Measurements from ENCODE around the gene FBXW11.

Gene FBXW11

DNA sequence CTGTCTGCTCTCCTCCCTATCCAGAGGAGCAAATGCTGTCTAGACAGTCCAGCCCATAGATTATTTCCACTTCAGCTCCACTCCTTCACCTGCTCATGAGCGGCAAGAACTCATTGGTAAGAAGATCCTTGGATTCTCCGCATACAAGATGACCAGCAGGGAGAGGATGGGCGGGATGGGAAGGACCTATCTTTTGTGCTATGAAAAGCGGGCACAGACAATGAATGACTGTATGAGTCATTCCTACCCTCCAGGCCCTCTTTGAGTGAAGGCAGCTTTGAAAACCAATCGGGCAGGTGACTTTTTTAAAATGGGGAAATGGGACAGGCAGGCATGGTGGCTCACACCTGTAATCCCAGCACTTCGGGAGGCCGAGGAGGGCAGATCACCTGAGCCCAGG, 171.4 kb downstream of the FBXW11 start:
- no peak for DNase-seq

DNA sequence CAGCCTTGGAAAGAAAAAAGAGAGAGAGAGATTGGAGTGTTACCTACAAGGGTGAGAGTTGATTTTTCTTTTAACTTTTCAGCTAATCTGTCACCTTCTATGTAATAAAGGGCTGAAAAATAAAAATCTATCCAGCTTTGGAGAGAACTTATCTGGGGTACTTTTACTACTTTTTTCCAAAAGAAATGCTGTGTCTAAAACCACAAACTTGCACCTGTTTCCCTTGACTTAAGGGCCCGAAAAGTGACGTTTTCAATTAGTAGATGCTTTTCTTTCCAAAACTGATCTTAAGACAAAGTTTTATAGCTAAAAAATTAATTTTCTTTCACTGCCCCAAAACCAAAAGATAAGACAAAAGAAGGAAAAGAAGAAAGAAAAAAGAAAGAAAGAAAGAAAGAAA, 172.0 kb downstream of the FBXW11 start:
- DNase-seq = no peak

DNA sequence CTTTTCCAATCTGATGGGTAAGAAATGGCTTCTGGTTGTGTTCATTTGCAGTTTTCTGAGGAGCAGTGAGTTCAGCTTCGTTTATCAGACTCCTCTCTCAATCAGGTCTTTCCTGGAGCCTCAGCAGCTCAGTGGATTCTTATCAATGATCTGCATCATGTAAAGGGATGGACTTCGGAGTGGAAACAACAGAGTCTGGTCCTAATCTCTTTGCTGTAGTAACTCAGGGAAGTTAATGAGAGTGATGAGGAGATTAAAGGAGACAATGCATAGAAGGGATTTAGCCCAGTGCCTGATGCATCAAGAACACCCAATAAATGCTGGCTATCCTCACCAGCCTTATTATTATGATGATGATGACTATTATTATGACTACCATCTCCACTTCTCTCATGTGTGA, 173.7 kb downstream of the FBXW11 start:
- no peak for DNase-seq

DNA sequence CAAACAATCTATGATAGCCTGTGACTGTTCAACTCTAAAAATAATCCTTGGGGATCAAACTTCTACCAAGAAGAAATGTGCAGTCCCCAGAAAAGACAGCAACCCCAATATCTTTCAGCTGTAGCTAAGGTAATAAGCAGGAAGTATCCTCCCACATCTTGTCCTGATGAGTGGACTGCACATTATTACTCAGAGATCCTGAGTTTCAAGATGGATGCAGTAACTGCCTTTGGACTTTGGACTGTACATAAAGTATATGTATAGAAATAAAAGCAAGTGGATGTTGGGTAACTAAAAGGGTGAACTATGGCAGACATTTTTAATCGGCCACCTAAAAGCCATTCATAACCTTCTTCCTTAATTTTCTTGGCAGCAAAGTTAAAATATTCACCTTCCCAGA, 175.8 kb downstream of the FBXW11 start:
- no peak for DNase-seq

DNA sequence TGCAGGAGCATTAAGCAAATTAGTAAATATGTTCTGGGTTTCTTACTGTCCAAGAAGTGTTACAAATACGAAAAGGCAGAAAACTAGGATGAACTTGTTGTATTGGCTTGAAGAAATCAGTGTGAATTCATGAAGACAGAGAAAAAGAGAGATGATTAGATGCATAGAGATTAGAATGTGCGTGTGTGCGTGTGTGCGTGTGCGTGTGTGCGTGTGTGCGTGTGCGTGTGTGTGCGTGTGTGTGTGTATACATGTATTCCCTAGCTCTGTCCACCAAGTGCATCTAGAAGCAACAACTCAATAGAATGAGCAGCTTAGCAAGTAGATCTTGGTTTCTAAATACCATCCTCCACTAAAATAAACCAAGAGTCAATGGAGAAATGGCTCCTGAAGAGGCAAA, 179.3 kb downstream of the FBXW11 start:
- DNase-seq = no peak

DNA sequence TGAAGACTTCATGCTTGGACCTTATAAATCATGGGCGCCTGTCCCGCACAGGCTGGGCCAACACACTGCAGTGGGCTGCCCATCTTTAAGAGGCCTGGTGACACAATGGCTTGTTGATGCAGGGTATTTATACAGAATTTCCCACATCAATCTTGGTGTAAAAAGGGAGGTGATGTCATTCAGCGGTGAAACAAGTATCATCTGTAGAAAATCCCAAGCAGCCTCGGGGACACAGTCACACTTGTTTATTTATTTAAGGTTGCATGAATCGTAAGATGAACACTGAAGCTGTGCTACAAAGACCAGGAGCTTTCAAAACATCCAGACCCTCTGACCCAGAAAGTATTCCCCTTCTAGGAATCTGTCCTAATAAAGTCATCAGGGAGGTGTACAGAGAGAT, 180.3 kb downstream of the FBXW11 start:
- no peak for DNase-seq

DNA sequence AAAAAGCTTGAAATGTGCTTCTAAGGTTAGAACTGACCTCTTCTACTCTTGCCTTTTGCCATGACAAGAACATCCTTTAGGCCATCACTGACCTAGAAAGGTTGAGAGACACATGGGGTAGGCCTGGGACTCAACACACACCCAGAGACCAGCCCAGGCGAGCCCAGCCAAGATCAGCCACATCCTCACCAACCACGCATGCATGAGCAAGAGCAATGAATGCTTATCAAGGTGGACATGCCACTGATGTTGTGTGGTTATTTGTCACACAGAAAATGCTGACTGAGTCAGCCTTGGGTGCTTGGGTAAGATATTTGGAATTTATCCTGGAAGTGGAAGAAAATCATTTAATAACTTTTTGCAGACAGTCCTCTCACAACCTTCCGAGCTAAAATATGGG, 181.4 kb downstream of the FBXW11 start:
- no peak for DNase-seq

DNA sequence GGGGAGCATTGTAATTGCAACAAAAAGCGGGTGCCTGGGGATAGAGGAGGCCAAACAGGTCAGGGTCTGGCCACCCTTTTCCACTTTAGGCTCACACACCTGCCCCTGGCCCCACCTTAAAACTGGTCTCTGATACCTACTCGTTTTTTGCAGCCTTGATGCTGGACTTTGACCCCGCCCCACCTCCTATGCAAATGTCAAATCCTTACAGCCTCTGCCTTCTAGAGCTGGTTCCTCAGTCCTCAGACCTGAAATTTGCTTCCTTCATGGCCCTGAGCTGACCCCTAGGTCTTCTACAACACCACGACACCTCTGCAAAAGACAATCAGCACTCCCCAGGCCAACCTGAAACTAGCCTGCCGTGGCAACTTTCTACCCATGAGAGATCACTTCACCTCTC, 183.2 kb downstream of the FBXW11 start:
- DNase-seq = no peak

DNA sequence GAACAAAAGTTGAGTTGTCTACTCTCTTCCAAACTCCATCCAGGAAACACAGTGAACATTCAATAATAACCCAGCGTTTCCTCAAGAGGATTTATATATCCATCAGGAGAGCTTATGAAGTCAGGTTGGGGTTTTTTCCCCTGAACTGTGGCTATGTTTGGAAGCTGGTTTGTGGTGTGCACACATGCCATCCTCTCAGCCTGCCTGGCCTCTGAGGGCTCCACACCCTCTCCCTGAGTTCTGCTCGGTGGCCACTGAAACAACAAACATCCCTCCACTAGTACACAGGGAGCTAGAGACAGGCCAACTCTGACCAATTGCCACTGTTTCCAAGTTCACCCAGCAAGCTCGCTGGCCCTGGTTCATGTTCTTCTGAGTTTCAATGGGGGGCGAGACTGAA, 185.2 kb downstream of the FBXW11 start:
- DNase-seq = no peak

DNA sequence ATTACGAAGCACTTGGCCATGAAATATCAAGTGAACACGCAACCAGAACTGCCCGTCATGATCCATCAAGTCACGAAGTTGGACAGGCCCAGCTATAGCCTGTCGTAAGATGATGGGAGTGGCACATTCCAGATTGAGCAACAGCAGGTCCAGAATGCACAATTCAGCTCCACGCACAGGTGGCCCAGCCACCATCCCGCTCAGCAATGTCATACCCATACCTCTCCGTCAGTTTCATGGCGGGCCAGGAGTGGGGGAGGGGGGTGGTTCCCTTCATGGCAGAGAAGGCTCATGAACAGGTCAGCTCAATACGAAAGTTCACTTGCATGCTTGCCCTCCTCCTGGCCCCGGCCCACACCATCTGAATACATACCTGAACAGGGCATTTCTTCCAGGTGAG, 185.9 kb downstream of the FBXW11 start:
- DNase-seq = no peak

DNA sequence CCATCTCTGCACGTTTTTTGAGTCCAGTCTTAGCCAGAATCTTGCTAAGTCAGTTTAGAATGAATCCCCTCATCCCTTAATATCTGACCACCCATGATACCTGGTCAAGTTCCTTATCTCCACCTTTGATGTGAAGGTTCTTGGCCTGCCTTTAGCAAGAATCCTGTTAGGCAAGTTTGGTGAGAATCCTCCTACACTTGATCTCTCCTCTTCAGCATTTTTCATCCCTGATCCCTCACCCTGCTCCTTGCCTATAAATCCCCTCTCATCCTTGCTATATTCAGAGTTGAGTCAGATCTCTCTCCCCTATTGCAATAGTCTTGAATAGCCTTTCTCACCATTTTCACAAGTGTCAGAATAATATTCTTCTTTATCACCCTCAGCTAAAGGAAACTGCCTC, 189.8 kb downstream of the FBXW11 start:
- no peak for DNase-seq

DNA sequence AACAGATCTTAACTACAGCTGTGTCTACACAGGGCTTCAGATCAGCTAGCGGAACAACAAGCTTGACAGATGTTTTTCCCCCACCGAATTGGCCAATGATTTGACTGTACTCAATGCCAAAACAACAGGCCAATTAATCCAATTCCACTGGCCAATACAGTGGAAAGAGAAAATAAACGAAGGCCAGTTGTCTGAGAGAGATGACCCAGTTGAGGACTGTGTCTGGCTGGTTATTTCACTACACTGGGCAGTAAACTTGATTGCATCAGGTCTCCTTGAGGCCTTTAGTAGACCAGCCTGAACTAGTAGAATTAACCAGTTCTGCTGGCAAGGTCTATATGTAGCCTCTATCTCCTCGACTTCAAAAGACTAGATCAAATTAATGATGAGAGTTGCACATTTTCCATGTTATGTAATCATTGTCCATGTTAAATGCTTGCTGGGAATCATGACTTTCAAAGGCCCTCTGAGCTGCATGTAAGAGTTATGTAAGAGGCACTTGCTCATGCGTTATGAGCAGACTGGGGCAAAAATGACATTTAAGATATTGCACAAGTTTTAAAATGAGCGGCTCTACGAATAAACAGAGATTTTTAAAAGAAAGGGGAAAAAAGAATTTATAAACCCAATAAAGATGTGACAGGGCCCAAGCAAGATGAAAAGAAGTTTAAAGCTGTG, 192.5 kb downstream of the FBXW11 start:
- peak; percentile 28 for DNase-seq

DNA sequence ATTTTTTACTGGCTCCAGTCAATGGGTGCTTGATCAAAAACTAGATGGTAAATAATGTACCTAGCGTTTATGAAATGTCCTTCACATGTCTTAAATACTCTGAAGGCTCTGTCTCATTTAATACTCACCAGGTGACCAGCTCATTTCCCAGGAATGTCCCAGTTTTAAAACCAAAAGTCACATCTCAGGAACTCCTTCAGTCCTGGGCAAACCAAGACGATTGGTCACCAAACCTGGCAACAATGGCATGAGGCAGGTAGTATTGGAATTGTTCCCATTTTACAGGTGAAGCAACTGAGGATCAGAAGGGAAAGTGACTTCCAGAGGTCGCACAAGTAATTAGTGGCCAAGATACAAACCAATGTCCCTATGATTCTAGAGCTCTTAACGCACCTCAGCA, 193.2 kb downstream of the FBXW11 start:
- no peak for DNase-seq
